8988T (cell line): Measurements from ENCODE around the gene GREB1L.

Experiments
- DNase-seq: peaks from one replicate; pipeline ENCODE4 v3.0.0; 2011

The GREB1L gene

GRCh38 chr18:21383031-21383430 is 141.0 kb downstream of the GREB1L start:
- DNase-seq = no peak

GRCh38 chr18:21386523-21387240 is 144.7 kb downstream of the GREB1L start:
- DNase-seq = no peak

- DNase-seq = no peak
Measured at GRCh38 chr18:21387886-21388285, 145.9 kb downstream of the GREB1L start.

- no peak for DNase-seq
Measured at GRCh38 chr18:21389283-21389682, 147.3 kb downstream of the GREB1L start.

GRCh38 chr18:21389903-21390302 is 147.9 kb downstream of the GREB1L start:
- DNase-seq = no peak

- no peak for DNase-seq
Measured at GRCh38 chr18:21391074-21391673, 149.1 kb downstream of the GREB1L start.

- DNase-seq = no peak
Measured at GRCh38 chr18:21393986-21394385, 152.0 kb downstream of the GREB1L start.

- no peak for DNase-seq
Measured at GRCh38 chr18:21398121-21398520, 156.1 kb downstream of the GREB1L start.

- DNase-seq = no peak
Measured at GRCh38 chr18:21402272-21402671, 160.2 kb downstream of the GREB1L start.

GRCh38 chr18:21404426-21404825 is 162.4 kb downstream of the GREB1L start:
- no peak for DNase-seq

GRCh38 chr18:21406116-21406515 is 164.1 kb downstream of the GREB1L start:
- no peak for DNase-seq

- DNase-seq = no peak
Measured at GRCh38 chr18:21408681-21409080, 166.6 kb downstream of the GREB1L start.

- no peak for DNase-seq
Measured at GRCh38 chr18:21433436-21433835, 191.4 kb downstream of the GREB1L start.

GRCh38 chr18:21439431-21439846 is 197.4 kb downstream of the GREB1L start:
- no peak for DNase-seq

GRCh38 chr18:21441670-21442069 is 199.6 kb downstream of the GREB1L start:
- DNase-seq = no peak

GRCh38 chr18:21443776-21444464 is 201.9 kb downstream of the GREB1L start:
- no peak for DNase-seq

- peak; percentile 36 for DNase-seq
Measured at GRCh38 chr18:21444465-21445212, 202.6 kb downstream of the GREB1L start.

- no peak for DNase-seq
Measured at GRCh38 chr18:21448299-21448698, 206.3 kb downstream of the GREB1L start.

- DNase-seq = no peak
Measured at GRCh38 chr18:21449367-21450290, 207.6 kb downstream of the GREB1L start.

GRCh38 chr18:21450503-21450902 is 208.5 kb downstream of the GREB1L start:
- DNase-seq = no peak

GRCh38 chr18:21450913-21451312 is 208.9 kb downstream of the GREB1L start:
- no peak for DNase-seq

GRCh38 chr18:21451851-21452250 is 209.8 kb downstream of the GREB1L start:
- no peak for DNase-seq
